Measurements from ENCODE around the gene PTAFR. TPM values are rescaled to one million over a fixed set of nuclear protein-coding genes. Genes with fewer than 3 reads are reported as not detected.

The PTAFR gene
- total and polyA plus RNA-seq, 2 donors (not counting 1 experiment from before 2014, with no cell fraction given), result 5.9 to 6.2 TPM

DNA sequence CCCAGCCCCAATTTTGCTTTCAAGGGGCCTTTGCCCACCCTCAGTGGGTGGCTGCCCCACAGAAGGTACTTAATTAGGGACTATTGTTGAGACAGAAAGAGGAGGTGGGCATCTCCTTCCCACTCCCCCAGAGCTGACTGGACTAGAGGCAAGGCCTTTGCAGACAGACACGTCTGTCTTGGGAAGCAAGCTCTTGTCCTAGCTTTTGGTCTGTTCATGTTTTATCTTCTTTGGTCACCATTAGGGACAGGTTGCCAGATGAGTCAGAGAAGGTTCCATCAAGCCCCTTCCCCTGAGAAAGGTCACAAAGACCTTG is 27.7 kb downstream of the PTAFR start:
- H4K20me1 ChIP-seq (ENCODE audit: control insufficient read depth, insufficient read depth, low read length, poor library complexity, severe bottlenecking), result no peaks in the 10 kb centered on the region
- no peak overlapping the region for H3K9ac ChIP-seq (ENCODE audit: low read length)
- no peak overlapping the region for H3K4me3 ChIP-seq (ENCODE audit: control extremely low read depth in 1 of 5, extremely low read depth in 1 of 5, insufficient read depth in 1 of 5, low read depth in 2 of 5, low read length in 4 of 5)
- Mint-ChIP-seq H3K4me3 (no peak overlapping the region), H3K9me3 (ENCODE audit: insufficient read depth) (no peaks in the 10 kb centered on the region), H3K27ac (peak overlapping the region; percentile 86), H3K27me3 (no peaks in the 10 kb centered on the region), H3K4me1 (peaks cover 37% of the 10 kb centered on the region)
- H3K36me3 ChIP-seq (replicated peaks in 1 of 2; ENCODE audit: control extremely low read depth in 1 of 2, control insufficient read depth in 1 of 2, extremely low read depth in 1 of 2, insufficient read depth in 2 of 2, low read length in 1 of 2), result peaks cover 0 to 7% of the 10 kb centered on the region in 2 experiments
- WGBS (ENCODE audit: insufficient coverage), result 67% methylated on average over 1 of the region's 1 CpG
- H3K4me2 ChIP-seq (replicated peaks; ENCODE audit: low read depth, low read length, poor library complexity, severe bottlenecking), result no peak overlapping the region
- TF ChIP-seq EZH2 (IDR thresholded peaks at IDR 0.05; ENCODE audit: borderline replicate concordance, insufficient read depth, low read depth, low read length, poor library complexity, severe bottlenecking), result no peak
- TF ChIP-seq, protein P1, sequence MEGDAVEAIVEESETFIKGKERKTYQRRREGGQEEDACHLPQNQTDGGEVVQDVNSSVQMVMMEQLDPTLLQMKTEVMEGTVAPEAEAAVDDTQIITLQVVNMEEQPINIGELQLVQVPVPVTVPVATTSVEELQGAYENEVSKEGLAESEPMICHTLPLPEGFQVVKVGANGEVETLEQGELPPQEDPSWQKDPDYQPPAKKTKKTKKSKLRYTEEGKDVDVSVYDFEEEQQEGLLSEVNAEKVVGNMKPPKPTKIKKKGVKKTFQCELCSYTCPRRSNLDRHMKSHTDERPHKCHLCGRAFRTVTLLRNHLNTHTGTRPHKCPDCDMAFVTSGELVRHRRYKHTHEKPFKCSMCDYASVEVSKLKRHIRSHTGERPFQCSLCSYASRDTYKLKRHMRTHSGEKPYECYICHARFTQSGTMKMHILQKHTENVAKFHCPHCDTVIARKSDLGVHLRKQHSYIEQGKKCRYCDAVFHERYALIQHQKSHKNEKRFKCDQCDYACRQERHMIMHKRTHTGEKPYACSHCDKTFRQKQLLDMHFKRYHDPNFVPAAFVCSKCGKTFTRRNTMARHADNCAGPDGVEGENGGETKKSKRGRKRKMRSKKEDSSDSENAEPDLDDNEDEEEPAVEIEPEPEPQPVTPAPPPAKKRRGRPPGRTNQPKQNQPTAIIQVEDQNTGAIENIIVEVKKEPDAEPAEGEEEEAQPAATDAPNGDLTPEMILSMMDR (IDR thresholded peaks at IDR 0.05), result no peak
- DNase-seq (no peak), ATAC-seq (ENCODE audit: low read depth) (no peak)
- no peaks in the 10 kb centered on the region for H3K27me3 ChIP-seq (replicated peaks in 1 of 4; ENCODE audit: control extremely low read depth in 1 of 4, control insufficient read depth in 3 of 4, insufficient read depth in 4 of 4, low read length in 3 of 4)
- no peak overlapping the region for H2AFZ ChIP-seq (ENCODE audit: insufficient read depth, low read depth, low read length, poor library complexity, severe bottlenecking)
- H3K4me1 ChIP-seq (ENCODE audit: control insufficient read depth in 2 of 2, insufficient read depth in 2 of 2, low read length in 2 of 2), result peaks cover 16 to 37% of the 10 kb centered on the region in 2 donors
- POLR2A ChIA-PET, result interaction anchor here (1.4 kb wide), 1 partner anchor 24 kb away, joined by 7 read pairs; no protein-coding TSS in a partner anchor
- no peaks in the 10 kb centered on the region for H3K79me2 ChIP-seq (ENCODE audit: control insufficient read depth, insufficient read depth, low read length)
- intact Hi-C loops (cut with micrococcal nuclease), result loop anchor here (2.0 to 5.0 kb wide), 2 partner anchors 28 to 57 kb away; partner anchors contain the start of gene PTAFR
- no peaks in the 10 kb centered on the region for H3K9me3 ChIP-seq (ENCODE audit: control extremely low read depth in 1 of 3, control insufficient read depth in 2 of 3, insufficient read depth in 1 of 3, low read length in 2 of 3)
- H3K27ac ChIP-seq (ENCODE audit: low read length in 2 of 2), result no peak overlapping the region
- CTCF ChIA-PET, result interaction anchor here (1.1 to 2.3 kb wide), 5 partner anchors 13 to 60 kb away, joined by 3 to 13 read pairs (median 10); no protein-coding TSS in a partner anchor

DNA sequence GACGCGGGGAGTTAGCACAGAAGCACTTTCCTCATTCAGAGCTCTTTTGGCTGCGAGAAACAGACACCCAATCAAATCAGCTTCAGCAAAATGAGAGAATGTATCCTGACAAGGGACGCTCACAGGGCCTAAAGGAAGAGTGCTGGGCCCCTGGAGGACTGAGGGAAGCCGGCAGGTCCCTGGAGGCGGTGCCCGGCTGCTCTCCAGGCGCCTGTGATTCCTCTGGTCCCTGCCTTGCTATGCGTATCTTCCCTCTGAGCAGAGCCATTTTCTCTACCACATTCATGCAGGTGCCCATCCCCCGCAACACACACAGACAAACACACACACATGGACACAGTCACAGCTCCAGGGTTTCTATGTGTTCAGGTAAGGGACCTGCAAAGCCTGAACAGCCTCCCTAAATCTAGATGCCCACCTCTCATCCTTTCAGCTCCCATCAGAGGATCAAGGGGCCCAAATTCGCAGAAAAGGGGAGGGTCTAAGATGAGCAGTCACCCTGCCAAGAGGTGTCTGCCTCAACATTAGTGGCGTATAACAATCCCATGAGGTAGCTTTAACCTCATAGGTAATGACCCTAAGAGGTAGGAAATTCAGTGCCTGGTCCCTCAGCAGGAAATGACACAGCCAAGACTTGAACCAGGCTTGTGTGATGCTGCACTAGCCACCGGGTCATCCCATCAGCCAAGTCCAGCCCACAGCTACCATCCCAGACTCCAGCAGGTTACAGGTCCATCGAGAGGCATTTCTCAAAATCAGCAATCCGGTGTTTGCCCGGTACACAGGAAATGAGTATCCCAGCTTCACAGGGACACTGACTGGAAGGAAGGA is 29.0 kb downstream of the PTAFR start:
- Histone ChIP-seq H3K36me3 (replicated peaks in 1 of 2; ENCODE audit: control extremely low read depth in 1 of 2, control insufficient read depth in 1 of 2, extremely low read depth in 1 of 2, insufficient read depth in 2 of 2, low read length in 1 of 2) (peaks cover 0 to 7% of the 10 kb centered on the region in 2 experiments), H3K27me3 (replicated peaks in 1 of 4; ENCODE audit: control extremely low read depth in 1 of 4, control insufficient read depth in 3 of 4, insufficient read depth in 4 of 4, low read length in 3 of 4) (no peaks in the 10 kb centered on the region), H4K20me1 (ENCODE audit: control insufficient read depth, insufficient read depth, low read length, poor library complexity, severe bottlenecking) (no peaks in the 10 kb centered on the region), H3K9ac (ENCODE audit: low read length) (peak overlapping the region; percentile 31), H3K27ac (ENCODE audit: low read length in 2 of 2) (peak overlapping the region; percentile 26 to 67), H2AFZ (ENCODE audit: insufficient read depth, low read depth, low read length, poor library complexity, severe bottlenecking) (peak overlapping the region; percentile 36), H3K4me1 (ENCODE audit: control insufficient read depth in 2 of 2, insufficient read depth in 2 of 2, low read length in 2 of 2) (peaks cover 16 to 41% of the 10 kb centered on the region in 2 donors), H3K4me2 (replicated peaks; ENCODE audit: low read depth, low read length, poor library complexity, severe bottlenecking) (peak overlapping the region; percentile 57), H3K4me3 (ENCODE audit: control extremely low read depth in 1 of 5, extremely low read depth in 1 of 5, insufficient read depth in 1 of 5, low read depth in 2 of 5, low read length in 4 of 5) (no peak overlapping the region), H3K9me3 (ENCODE audit: control extremely low read depth in 1 of 3, control insufficient read depth in 2 of 3, insufficient read depth in 1 of 3, low read length in 2 of 3) (no peaks in the 10 kb centered on the region), H3K79me2 (ENCODE audit: control insufficient read depth, insufficient read depth, low read length) (no peaks in the 10 kb centered on the region)
- TF ChIP-seq, protein P1 (IDR thresholded peaks at IDR 0.05), result no peak
- no peak for TF ChIP-seq EZH2 (IDR thresholded peaks at IDR 0.05; ENCODE audit: borderline replicate concordance, insufficient read depth, low read depth, low read length, poor library complexity, severe bottlenecking)
- POLR2A ChIA-PET, result interaction anchor here (0.6 to 1.4 kb wide), 4 partner anchors 12 to 30 kb away, joined by 3 to 7 read pairs (median 5); no protein-coding TSS in a partner anchor
- Mint-ChIP-seq H3K4me3 (peak overlapping the region; percentile 72), H3K9me3 (ENCODE audit: insufficient read depth) (no peaks in the 10 kb centered on the region), H3K27ac (peak overlapping the region; percentile 86), H3K4me1 (peaks cover 42% of the 10 kb centered on the region), H3K27me3 (no peaks in the 10 kb centered on the region)
- 56% methylated on average over 15 of the region's 16 CpGs for WGBS (ENCODE audit: insufficient coverage)
- intact Hi-C loops (cut with micrococcal nuclease), result loop anchor here (2.0 to 5.0 kb wide), 2 partner anchors 29 to 55 kb away; partner anchors contain the start of gene PTAFR
- no peak for ATAC-seq (ENCODE audit: low read depth)
- CTCF ChIA-PET, result interaction anchor here (1.1 to 2.3 kb wide), 8 partner anchors 9 to 61 kb away, joined by 3 to 19 read pairs (median 8); partner anchors contain the start of gene PTAFR
- no peak for DNase-seq

All from B cell (primary cell).